ENCODE measurements around the gene STXBP1. TPM values are rescaled to one million over a fixed set of nuclear protein-coding genes. Genes with fewer than 3 reads are reported as not detected.

Gene STXBP1
- total RNA-seq, 1 donor from 2014 or later, result 48.8 TPM

DNA sequence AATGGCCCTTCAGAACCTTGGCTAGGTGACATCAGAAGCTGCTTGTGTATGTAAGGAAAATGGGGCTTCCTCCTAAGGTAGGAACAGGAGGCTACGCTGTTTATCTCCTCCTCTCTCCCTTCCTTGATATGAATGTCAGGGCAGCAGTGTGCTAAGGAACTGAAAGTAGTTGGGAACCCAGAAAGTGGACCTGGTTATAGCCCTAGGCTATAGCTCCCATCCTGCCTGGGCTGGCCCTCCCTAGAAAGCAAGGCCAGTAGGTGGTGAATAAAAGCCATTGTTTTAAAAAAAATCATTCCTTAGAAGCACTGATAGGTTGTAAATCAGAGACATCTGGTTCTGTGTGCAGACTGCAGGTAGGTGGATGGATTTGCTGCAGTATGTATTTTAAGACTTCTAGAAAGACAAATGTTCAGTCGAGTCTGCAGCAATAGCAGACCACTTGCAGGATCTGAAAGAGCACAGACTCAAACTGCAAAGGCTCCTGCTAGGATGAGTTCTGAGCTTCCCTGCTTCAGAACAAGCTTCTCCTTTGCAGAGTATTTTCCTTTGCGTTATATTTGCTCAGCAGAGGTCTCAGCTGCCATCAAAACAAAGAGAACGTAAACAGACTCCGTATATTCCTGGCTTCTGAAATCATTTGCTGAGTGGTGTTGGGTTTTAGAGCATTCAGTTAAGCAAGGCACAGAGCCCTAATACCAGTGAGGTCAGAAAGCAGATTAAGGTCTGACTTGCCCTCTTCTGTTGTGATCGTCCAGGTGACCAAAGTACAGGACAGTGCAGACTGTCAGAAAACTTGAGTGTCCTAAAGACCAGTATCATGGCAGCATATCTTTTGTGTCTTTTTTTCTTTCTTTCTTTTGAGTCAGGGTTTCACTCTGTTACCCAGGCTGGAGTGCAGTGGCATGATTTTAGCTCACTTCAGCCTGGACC lies 74.7 kb downstream of the STXBP1 start:
- Mint-ChIP-seq H3K4me1 (ENCODE audit: unreplicated experiment) (peaks cover 8% of the 10 kb centered on the region), H3K27me3 (no peaks in the 10 kb centered on the region), H3K4me3 (no peak overlapping the region), H3K27ac (no peak overlapping the region), H3K36me3 (peaks cover 20% of the 10 kb centered on the region), H3K9me3 (no peaks in the 10 kb centered on the region)
- DNase-seq (ENCODE audit: extremely low spot score, unreplicated experiment), result no peak
- TF ChIP-seq, protein P1, sequence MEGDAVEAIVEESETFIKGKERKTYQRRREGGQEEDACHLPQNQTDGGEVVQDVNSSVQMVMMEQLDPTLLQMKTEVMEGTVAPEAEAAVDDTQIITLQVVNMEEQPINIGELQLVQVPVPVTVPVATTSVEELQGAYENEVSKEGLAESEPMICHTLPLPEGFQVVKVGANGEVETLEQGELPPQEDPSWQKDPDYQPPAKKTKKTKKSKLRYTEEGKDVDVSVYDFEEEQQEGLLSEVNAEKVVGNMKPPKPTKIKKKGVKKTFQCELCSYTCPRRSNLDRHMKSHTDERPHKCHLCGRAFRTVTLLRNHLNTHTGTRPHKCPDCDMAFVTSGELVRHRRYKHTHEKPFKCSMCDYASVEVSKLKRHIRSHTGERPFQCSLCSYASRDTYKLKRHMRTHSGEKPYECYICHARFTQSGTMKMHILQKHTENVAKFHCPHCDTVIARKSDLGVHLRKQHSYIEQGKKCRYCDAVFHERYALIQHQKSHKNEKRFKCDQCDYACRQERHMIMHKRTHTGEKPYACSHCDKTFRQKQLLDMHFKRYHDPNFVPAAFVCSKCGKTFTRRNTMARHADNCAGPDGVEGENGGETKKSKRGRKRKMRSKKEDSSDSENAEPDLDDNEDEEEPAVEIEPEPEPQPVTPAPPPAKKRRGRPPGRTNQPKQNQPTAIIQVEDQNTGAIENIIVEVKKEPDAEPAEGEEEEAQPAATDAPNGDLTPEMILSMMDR (conservative IDR thresholded peaks at IDR 0.05), result no peak

DNA sequence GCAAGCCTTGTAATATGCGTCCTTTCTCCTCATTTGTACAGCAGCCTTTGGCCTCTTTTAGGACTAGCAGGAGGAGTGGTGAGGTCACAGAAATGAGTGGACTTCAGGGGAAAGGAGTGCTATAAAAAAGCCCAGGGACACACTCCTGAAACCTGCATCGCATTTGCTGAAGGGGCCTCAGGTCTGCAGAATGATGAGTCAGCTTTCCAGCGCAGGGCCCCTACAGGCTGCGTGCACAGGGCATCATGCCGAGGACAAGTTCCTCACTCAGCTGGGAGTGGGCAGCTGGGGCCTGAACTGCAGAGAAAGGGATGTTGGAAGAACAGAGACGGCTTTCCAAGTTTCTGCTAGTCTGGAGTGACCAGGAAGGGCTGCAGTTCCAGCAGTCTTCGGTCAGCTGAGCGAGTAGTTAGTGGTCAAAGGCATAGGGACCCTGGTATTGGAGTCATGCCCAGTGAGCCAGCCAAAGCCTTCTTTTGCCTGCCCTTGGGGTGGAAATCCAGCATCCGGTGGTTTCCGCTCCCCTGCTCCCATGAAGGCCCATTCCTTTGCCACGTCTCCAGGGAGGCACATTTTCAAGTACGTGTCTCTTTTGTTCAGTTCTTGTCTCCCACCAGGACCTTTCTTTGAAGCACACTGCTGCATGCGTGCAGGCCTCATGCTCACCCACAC lies 77.4 kb downstream of the STXBP1 start:
- Mint-ChIP-seq H3K27ac (no peak overlapping the region), H3K36me3 (peaks cover 18% of the 10 kb centered on the region), H3K4me1 (ENCODE audit: unreplicated experiment) (peaks cover 14% of the 10 kb centered on the region), H3K27me3 (no peaks in the 10 kb centered on the region), H3K9me3 (no peaks in the 10 kb centered on the region), H3K4me3 (no peak overlapping the region)
- no peak for DNase-seq (ENCODE audit: extremely low spot score, unreplicated experiment)
- TF ChIP-seq, protein P1 (conservative IDR thresholded peaks at IDR 0.05), result no peak

DNA sequence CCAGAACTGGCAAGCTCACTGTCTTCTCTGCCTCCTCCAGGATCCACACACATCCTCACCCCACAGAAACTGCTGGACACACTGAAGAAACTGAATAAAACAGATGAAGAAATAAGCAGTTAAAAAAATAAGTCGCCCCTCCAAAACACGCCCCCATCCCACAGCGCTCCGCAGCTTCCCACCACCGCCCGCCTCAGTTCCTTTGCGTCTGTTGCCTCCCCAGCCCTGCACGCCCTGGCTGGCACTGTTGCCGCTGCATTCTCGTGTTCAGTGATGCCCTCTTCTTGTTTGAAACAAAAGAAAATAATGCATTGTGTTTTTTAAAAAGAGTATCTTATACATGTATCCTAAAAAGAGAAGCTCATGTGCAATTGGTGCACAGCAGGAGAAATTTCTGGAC lies 78.7 kb downstream of the STXBP1 start:
- no peaks in the 10 kb centered on the region for H3K9me3 Mint-ChIP-seq
- no peaks in the 10 kb centered on the region for H3K27me3 Mint-ChIP-seq
- TF ChIP-seq, protein P1 (conservative IDR thresholded peaks at IDR 0.05), result no peak
- peaks cover 25% of the 10 kb centered on the region for H3K4me1 Mint-ChIP-seq (ENCODE audit: unreplicated experiment)
- no peak for DNase-seq (ENCODE audit: extremely low spot score, unreplicated experiment)
- H3K36me3 Mint-ChIP-seq, result peaks cover 18% of the 10 kb centered on the region
- H3K27ac Mint-ChIP-seq, result no peak overlapping the region
- H3K4me3 Mint-ChIP-seq, result no peak overlapping the region

DNA sequence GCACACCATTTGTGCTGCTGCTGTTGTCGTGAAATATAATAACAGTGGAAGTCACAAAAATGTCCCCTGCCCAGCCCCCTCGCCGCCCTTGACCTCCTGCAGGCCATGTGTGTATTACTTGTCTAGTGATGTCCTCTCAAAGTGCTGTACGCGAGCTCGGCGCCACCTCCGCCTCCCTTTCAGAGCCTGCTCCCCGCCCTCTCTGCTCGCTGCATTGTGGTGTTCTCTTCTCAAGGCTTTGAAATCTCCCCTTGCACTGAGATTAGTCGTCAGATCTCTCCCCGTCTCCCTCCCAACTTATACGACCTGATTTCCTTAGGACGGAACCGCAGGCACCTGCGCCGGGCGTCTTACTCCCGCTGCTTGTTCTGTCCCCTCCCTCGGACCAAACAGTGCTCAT lies 80.0 kb downstream of the STXBP1 start:
- no peak overlapping the region for H3K27ac Mint-ChIP-seq

GRCh38 chr9:127693143-127693542 lies 81.1 kb downstream of the STXBP1 start:
- Mint-ChIP-seq H3K4me3 (no peak overlapping the region), H3K4me1 (ENCODE audit: unreplicated experiment) (peaks cover 20% of the 10 kb centered on the region), H3K9me3 (no peaks in the 10 kb centered on the region), H3K27ac (no peak overlapping the region), H3K36me3 (peaks cover 18% of the 10 kb centered on the region), H3K27me3 (no peaks in the 10 kb centered on the region)
- TF ChIP-seq, protein P1 (conservative IDR thresholded peaks at IDR 0.05), result no peak
- no peak for DNase-seq (ENCODE audit: extremely low spot score, unreplicated experiment)

More for the DNA sequence above, 80.0 kb downstream of the STXBP1 start:
- H3K27me3 Mint-ChIP-seq, result no peaks in the 10 kb centered on the region
- H3K36me3 Mint-ChIP-seq, result peaks cover 18% of the 10 kb centered on the region
- no peaks in the 10 kb centered on the region for H3K9me3 Mint-ChIP-seq
- no peak overlapping the region for H3K4me3 Mint-ChIP-seq
- no peak for DNase-seq (ENCODE audit: extremely low spot score, unreplicated experiment)
- H3K4me1 Mint-ChIP-seq (ENCODE audit: unreplicated experiment), result peaks cover 20% of the 10 kb centered on the region
- TF ChIP-seq, protein P1 (conservative IDR thresholded peaks at IDR 0.05), result no peak
